ENCODE data around the gene VSX2.

The VSX2 gene

GRCh38 chr14:74259513-74259912 is 20.3 kb downstream of the VSX2 start:
- H3K9me3 ChIP-seq, result no peaks in the 10 kb centered on the region
- H3K4me3 ChIP-seq (ENCODE audit: low read depth, low read length), result no peak overlapping the region
- DNase-seq, result no peak
- H3K4me1 ChIP-seq, result no peaks in the 10 kb centered on the region
- H3K36me3 ChIP-seq, result no peaks in the 10 kb centered on the region
- peaks cover 39% of the 10 kb centered on the region for H3K27me3 ChIP-seq
- TF ChIP-seq CTCF (IDR thresholded peaks at IDR 0.05; ENCODE audit: low read depth, low read length), result no peak

- H3K4me3 ChIP-seq (ENCODE audit: low read depth, low read length), result no peak overlapping the region
- H3K27me3 ChIP-seq, result peaks cover 28% of the 10 kb centered on the region
- no peak for DNase-seq
- H3K9me3 ChIP-seq, result no peaks in the 10 kb centered on the region
- no peaks in the 10 kb centered on the region for H3K4me1 ChIP-seq
- H3K36me3 ChIP-seq, result no peaks in the 10 kb centered on the region
- TF ChIP-seq CTCF (IDR thresholded peaks at IDR 0.05; ENCODE audit: low read depth, low read length), result no peak
Observed at GRCh38 chr14:74260525-74261233, 21.4 kb downstream of the VSX2 start.

- H3K9me3 ChIP-seq, result no peaks in the 10 kb centered on the region
- no peak overlapping the region for H3K4me3 ChIP-seq (ENCODE audit: low read depth, low read length)
- H3K27me3 ChIP-seq, result peaks cover 24% of the 10 kb centered on the region
- DNase-seq, result no peak
- no peaks in the 10 kb centered on the region for H3K4me1 ChIP-seq
- H3K36me3 ChIP-seq, result no peaks in the 10 kb centered on the region
- TF ChIP-seq CTCF (IDR thresholded peaks at IDR 0.05; ENCODE audit: low read depth, low read length), result no peak
Observed at GRCh38 chr14:74261288-74261687, 22.0 kb downstream of the VSX2 start.

GRCh38 chr14:74262076-74262475 is 22.8 kb downstream of the VSX2 start:
- DNase-seq, result no peak
- no peak for TF ChIP-seq CTCF (IDR thresholded peaks at IDR 0.05; ENCODE audit: low read depth, low read length)
- no peaks in the 10 kb centered on the region for H3K36me3 ChIP-seq
- H3K4me1 ChIP-seq, result no peaks in the 10 kb centered on the region
- H3K4me3 ChIP-seq (ENCODE audit: low read depth, low read length), result no peak overlapping the region
- H3K27me3 ChIP-seq, result peaks cover 18% of the 10 kb centered on the region
- no peaks in the 10 kb centered on the region for H3K9me3 ChIP-seq

GRCh38 chr14:74263181-74263580 is 23.9 kb downstream of the VSX2 start:
- Histone ChIP-seq H3K4me3 (ENCODE audit: low read depth, low read length) (no peak overlapping the region), H3K36me3 (no peaks in the 10 kb centered on the region), H3K9me3 (no peaks in the 10 kb centered on the region), H3K4me1 (no peaks in the 10 kb centered on the region), H3K27me3 (peaks cover 10% of the 10 kb centered on the region)
- no peak for DNase-seq
- TF ChIP-seq CTCF (IDR thresholded peaks at IDR 0.05; ENCODE audit: low read depth, low read length), result no peak

- Histone ChIP-seq H3K4me1 (no peaks in the 10 kb centered on the region), H3K9me3 (no peaks in the 10 kb centered on the region), H3K36me3 (no peaks in the 10 kb centered on the region), H3K4me3 (ENCODE audit: low read depth, low read length) (no peak overlapping the region), H3K27me3 (peaks cover 3% of the 10 kb centered on the region)
- no peak for TF ChIP-seq CTCF (IDR thresholded peaks at IDR 0.05; ENCODE audit: low read depth, low read length)
- DNase-seq, result no peak
Observed at GRCh38 chr14:74263921-74264320, 24.7 kb downstream of the VSX2 start.
